GM21737 (cell line): Measurements from ENCODE around the gene CERS3.

Experiments
- ATAC-seq: cut with Tn5 transposase; IDR thresholded peaks from one replicate; pipeline ENCODE4 v1.9.1; 2021; ENCODE audit warnings: mild to moderate bottlenecking, moderate library complexity; ENCODE audit not compliant: unreplicated experiment

The CERS3 gene

DNA sequence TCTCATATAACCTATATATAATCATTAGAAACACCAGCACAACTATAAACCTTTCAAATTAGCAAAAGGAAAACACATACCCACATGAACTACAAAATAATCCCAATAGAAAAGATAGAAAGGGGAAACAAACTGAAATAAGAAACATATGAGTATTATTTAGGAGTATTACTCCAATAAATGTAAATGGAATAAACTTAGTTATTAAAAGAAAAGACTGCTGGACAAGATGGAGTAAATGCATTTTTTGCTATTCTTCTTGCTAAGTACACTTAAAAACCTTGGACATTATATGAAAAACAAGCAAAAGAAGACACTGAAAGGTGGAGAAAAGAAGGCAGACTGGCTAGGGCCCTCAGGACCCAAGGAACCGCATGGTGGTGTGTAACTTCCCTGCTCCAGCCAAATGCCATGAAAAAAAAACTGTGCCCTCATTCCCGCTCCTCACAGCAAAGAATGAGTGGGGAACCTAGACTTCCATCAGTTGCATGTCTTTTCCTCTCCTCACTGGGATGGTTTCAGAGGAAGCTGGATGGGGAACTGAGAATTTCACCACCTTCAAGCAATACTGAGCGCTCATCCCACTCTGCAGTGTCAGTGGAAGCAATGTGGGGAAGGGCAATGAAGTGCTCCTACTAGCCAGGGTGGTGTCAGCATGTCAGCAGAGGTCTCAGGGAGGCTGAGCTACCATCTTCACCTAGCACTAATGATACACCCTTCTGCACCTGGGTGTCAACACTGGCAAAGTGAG, 143.3 kb downstream of the CERS3 start:
- no peak for ATAC-seq

DNA sequence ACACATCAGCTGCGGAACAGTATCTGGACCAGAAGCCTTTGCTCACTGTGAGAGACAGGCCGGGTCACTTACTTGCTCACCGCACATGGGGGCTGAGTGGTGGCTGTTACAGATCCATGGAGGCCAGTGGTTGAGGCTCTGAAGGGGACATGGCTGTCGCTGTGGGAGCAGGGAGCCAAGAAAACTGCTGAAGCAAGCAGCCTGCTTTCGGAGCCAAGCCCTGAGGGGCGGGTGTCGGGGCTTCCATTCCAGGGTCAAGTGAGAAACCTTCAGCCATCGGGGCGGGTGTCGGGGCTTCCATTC, 144.7 kb downstream of the CERS3 start:
- no peak for ATAC-seq

DNA sequence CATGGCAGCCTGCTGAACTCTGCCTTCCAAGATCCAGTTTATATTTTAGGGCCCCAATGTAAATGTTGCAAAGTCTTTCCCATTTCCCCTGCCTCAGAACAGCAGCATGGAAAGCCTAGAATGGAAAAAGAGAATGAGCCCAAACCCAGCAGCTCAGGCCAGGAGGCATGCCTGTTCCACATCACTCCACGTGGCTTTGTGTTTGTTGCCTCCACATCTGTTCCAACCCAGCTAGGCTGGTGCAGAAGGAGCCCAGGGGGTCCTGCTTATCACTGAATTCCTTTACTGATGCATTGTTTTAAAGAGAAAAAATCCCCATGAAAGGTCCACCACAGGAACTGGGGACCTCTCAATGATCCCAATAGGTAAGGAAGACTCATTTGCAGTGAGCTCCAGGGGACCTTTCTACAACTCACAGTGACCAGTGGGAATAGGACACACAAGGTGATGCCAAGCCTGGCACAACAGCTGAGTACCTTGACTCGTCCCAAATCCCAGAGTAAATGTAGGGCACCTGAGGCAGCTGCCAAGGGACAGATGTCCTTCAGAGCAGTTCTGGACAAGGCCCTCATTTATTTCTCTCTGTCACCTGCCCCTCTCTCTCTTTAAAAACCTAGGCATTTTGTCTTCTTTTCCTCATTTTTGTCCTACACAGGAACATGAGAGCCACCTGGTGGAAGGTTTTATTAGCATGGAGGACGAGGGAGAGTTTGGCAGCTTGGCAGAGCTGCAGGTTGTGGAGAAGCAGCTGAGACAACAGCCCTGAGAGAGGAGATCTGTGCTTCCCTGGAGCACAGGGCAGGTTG, 145.2 kb downstream of the CERS3 start:
- no peak for ATAC-seq

DNA sequence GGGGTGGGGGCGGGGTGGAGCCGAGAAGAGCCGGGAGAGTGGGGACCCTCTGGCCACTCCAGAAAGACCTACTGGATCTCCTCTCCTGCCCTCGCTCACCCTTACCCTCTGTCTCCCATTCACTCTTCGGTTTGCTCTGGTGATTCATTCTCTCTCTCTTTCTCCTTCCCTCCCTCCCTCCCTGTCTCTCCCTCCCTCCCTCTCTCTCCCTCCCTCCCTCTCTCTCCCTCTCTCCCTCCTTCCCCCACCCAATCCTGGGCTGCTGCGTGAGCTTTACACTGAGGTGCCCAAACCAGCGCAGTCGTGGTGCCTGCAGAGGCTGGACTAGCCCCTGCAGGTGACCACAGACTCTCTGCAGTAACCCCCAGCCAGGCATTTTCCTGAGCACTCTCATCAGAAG, 154.8 kb downstream of the CERS3 start:
- no peak for ATAC-seq

DNA sequence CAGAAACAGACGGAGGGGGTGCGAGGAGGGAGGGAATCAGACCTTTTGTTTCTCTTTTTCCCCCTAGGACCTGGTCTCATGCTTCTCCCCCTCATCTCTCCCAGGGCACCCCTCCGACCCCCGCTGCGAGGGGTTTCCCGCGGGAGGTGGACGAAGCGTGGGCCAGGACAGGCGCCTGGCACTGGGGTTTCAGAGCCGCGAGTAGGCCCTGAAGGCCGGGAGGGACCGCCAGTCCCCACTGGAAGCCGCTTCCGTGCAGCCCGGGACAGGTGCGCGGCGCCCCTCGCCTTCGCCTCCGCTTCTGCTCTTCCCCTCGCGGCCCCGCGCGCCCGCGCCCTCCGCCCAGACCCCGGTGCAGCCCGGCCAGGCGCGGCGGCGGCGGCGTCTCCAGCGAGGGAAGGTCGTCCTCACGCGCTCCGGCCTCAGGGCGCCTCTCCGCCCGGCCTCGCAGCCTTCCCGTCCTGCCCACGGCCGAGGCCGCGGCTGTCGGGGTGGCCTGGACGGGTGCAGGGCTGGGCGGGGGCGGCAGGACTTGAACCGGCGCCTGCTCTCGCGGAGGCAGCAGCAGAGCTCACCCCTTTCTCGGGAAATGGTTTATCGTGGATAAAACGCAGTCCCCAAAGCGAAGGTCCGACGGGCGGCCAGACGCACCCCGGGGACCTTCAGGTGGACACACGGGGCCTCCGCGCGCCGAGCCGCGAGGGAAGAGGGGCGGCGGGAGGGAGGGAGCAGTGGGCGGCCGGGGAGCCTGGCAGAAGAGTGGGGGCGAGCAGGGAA, 155.4 kb downstream of the CERS3 start:
- ATAC-seq: no peak

DNA sequence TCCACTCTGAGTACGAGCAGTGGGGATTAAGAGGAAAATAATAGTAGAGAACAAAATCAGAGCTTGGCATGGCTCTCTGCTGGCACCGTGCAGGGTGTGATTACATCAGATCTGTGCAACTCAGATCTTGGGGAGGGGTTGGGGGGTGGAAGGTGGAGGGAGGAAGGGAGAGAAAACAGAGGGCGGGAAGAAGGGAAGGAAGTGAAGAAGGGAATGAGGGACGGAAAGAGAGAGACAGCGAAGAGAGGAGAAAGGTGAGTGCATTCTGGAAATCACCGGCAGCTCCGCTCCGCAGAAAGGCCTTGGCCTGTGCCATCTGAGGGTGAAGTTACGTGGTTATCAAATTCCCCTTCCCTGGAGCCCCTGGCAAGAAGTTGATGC, 156.0 kb downstream of the CERS3 start:
- ATAC-seq: no peak

DNA sequence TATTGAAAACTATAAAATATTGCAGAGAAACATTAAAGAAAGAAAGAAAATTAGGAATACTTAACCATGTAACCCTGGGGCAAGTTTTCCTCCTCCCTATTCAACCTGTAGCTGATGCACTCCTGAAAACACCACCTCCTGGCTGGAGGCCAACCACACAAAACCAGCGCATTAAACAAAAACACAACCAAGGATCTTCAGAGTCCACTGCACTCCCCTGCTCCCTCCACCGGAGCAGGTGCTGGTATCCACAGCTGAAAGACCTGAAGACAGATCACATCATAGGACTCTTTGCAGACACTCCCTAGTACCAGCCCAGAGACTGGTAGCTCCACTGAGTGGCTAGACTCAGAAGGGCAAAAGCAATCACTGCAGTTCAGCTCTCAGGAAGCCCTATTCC, 173.4 kb downstream of the CERS3 start:
- ATAC-seq: no peak

DNA sequence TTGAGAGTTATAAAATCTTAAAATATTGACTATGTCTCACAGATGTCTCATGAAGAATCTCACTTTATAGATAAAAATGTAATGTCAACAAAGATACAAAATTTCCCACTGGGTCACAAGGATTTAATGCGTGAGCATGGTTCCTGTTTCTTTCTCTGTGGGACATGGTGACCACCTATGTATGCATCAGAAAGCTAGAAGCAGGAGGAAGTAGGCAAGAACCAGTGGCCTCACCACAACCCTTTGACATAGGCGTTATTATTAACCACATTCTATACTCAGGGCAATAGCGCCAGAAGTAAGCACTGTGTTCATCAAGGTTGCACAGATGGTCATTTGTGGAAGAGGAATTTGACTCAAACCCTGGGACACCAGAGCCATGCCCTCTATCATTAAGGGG, 175.3 kb downstream of the CERS3 start:
- ATAC-seq: no peak

DNA sequence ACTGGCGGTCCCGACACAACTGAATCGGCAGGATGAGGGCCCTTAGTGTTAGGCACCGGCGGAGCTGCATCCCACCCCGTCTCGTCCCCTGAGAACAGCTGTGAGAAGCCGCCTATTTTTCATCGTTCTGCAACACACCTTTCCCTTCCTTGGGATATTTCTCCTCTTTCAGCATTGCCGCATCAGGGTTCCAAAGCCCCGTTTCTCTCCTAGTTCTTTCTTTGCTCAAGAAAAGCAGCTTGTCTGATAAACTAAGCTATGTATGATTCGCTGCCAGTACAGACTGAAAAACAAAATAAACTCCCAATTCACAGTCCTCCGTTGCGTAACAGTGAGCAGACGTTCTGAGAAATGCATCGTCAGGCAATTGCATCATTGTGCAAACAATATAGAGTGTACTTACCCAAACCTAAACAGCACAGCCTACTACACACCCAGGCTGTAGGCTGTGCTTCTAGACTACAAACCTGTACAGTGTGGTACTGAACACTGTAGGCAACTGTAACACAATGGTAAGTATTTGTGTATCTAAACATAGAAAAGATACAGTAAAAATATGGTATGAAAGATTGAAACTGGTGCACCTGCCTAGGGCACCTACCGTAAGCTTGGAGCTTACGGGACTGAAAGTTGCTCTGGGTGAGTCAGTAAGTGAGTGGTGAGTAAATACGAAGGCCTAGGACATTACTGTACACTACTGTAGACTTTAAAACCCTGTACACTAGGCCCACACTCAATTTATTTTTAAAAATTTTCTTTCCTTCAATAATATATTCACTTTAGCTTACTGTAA, 178.1 kb downstream of the CERS3 start:
- ATAC-seq: no peak
